Ramos (cell line): ENCODE data around the gene TSPAN3.

ENCODE experiments used
- in situ Hi-C: fragments of 300-500 bp; cut with MboI; formaldehyde crosslinking; loops from one replicate; pipeline ENCODE4 v1.14.3; 2022; ENCODE audit warnings: low sequenced_read_pairs; ENCODE audit not compliant: unreplicated experiment

Gene TSPAN3

DNA sequence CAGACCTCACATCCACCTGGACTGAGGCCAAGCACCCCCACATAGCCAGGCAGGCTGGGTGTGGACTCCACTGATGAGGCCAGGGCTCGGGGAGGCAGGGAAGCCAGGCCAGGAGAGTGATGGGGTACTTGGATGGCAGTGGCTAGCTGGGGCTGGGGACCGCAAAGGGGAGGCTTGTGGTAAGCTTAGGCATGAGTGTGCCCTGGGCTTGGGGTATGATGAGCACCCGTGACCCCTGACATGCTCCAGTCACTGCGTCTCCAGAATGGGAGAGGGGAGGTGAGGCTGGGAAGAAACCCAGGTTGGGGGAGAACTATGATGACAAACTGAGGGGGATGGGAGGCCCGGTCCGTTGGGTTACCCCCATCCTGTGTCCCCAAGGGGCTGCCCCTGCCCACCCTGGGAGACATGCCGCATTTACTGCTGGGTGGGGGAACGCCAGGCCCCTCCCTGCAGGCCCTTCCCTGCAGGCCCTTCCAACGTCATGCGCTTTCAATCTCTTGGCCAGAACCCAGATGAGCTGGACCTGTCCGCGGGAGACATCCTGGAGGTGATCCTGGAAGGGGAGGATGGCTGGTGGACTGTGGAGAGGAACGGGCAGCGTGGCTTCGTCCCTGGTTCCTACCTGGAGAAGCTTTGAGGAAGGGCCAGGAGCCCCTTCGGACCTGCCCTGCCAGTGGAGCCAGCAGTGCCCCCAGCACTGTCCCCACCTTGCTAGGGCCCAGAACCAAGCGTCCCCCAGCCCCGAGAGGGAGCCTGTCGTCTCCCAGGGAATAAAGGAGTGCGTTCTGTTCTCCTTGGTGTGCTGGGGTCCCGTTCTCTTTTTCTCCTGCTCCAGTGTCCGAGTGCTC is 34.1 kb downstream of the TSPAN3 start:
- in situ Hi-C loops: no loop called here

DNA sequence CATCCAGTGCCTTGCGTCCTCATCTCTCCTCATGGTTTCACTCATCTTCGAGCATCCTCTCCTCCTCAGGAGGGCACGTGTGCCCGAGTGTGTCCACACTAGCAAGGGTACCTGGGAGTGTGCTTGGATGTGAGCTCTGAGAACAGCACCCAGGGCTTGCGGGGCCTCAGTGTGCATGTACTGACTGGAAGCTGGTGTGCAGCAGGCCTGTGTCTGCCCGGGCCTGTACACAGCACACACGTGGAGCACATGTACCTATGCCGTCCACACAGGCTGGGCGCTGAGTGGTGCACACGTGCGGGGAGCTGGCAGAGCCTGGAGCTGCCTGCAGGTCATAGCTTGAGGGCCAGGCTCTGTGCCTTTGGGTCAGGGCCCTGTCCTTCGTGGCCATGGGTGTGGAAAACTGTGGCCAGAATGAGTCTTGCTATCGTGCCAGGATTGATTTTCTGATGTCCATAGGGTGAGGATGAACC is 34.9 kb downstream of the TSPAN3 start:
- in situ Hi-C loops: no loop called here

DNA sequence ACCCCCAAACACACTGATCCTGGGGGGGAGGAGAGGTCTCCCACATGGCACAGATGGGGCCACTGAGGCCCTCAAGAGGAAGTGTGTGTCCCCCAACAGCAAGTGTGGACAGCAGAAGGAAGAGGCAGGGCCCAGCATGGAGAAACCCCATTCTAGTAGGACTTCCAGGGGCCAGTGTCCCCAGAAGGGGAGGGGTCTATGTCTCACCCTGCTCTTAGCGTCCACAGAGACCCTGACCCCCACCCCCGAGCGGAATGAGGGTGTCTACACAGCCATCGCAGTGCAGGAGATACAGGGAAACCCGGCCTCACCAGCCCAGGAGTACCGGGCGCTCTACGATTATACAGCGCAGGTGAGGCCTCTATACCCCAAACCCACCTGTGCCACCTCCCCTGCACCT is 35.3 kb downstream of the TSPAN3 start:
- in situ Hi-C loops: no loop called here

DNA sequence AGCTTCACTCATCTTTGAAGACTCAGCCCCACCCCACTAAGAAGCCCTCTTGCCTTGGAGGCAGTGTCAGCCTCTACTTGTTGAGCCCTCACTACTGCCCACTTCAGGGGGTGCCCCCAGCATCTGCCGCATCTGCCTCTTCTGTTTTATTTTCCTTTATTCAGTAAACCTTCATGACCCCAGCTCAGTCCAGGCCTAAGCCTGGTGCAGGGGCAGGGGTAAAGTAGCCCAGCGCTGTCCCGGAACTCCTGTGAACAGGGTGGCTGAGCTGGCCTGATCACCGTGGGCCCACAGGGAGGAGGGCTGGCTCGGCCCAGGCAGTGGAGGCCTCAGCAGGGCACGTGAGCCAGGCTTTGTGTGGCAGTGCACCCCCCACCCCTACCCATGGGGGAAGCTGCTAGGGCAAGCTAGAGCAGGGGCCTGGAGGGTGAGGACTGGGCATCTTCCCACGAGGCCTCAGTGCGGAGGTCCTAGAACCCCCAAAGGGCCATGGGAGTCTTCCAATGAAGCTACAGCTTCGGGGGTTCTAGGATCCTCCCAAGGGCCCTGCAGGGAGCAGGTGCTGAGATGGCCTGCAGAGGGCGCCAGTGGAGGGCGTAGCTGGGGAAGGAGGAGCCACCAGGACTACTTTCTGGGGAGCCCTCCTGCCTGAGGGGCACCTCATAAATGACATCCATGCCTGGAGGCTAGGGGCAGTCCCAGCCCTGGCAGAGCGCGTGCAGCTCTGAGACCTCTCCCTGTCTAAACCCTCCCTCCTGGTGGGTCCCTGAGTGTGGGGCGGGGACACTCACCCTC is 36.0 kb downstream of the TSPAN3 start:
- in situ Hi-C loops: no loop called here

DNA sequence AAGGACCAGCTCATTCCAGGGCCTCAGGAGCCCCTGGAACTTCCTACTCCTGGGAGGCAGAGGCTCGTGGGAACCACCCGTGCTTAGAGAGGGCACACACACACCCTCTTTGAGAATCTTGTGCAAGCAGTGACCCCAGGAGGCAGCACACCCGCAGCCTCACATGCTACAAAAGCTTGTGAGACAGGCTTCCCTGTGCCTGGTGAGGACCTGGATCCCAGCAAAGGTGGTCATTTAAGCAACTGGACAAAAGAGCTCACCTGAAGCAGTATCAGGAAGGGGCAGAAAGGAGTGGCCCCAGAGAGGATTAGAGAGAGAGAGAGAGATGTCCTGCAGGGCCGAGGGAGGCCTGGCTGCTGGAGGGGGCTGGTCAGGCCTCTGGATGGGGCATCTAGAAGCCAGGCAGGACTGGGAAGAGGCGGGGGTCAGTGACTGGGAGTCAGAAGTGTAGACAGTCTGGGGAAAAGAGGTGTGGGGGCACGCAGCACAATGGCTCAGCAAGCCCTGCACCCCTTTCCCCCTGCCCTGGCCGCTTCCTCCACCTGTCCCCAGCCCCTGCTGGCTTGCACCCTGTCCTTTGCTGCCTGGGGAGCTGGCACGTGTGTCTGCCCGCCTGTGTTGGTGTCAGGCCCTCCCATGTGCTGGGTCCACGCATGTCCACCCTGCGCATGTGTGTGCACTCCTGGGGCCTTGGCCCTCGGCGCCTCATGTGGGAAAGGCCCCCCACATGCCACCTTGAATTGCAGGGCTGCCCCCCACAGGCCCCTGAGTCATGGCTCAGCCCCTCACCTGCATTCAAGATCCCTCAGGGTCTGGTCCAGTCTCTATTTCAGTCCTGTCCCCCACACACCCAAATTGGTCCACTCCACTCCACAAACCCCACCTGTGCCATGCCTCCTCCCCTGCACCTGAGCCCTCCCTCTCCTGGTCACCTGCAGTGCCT is 36.9 kb downstream of the TSPAN3 start:
- in situ Hi-C loops: no loop called here

DNA sequence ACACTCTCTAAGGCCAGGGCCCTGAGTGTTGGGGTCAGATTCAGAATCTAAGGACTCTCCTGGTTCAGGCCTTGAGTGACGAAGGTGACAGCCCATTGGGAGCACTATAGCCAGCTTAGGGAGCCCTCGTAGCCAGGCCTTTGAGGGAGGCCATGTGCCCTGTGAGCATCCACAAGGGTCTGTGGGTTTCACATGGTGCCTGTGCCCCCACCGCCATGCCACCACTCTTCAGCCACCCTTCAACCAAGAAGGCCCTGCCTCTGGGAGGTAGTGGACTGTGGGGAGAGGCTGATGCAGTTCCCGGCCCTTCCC is 37.5 kb downstream of the TSPAN3 start:
- in situ Hi-C loops: no loop called here

DNA sequence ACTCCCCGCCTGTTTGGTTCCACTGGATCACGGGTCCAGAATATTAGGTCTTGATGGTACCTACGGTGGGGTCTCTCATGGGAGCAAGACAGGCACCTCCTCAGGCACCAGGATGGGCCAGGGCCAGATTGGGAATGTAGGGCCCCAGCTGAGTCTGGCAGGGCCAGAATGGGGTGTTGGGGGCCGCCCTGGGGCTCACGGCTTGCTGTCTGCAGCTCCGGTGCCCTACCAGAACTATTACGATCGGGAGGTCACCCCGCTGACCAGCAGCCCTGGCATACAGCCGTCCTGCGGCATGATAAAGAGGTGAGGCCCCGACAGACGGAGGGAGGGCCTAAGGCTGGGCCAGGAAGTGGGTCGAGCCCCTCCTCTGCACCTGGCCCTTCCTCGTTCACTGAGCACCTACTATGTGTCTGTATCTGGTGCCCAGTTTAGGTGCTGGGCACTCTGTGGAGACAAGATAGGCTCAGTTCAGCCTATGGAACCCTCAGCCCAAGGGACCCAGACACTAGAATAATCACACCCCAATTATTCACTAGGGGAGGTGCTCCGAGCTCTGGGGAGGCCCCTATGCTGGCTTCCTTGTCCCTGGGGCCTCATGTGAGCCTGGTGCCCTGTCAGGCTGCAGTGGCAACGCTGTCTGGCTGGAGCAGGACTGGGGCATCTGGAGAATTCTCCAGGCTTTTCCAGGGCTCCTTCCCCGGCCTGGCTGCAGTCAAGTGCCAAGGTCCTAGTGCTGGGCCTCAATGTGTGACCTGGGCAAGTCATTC is 38.1 kb downstream of the TSPAN3 start:
- in situ Hi-C loops: no loop called here

DNA sequence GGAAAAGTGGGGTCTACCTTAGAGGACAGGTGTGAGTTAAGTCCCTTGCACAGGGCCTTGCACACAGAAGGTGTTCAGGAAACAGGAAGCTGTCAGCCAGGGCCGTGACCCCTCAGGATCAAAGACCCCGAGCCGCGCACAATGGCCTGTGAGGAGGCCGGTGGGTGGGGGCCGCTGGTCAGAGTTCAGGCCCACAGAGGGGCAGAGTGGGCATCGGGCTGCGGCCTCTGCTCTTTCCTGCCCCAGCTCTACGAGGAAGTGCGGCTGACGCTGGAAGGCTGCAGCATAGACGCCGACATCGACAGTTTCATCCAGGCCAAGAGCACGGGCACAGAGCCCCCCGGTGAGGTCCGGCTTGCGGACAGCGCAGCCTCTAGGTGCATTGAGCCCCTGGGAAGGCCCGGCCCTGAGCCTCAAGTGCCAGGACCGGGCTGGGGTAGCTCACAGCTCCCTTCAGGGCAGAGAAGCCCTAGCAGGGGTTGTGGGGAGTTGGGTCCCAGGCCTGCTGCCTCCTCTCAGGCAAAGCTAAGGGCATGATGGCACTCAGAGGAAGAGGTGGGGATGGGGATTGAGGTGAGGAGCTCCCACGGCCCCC is 38.8 kb downstream of the TSPAN3 start:
- in situ Hi-C loops: no loop called here

DNA sequence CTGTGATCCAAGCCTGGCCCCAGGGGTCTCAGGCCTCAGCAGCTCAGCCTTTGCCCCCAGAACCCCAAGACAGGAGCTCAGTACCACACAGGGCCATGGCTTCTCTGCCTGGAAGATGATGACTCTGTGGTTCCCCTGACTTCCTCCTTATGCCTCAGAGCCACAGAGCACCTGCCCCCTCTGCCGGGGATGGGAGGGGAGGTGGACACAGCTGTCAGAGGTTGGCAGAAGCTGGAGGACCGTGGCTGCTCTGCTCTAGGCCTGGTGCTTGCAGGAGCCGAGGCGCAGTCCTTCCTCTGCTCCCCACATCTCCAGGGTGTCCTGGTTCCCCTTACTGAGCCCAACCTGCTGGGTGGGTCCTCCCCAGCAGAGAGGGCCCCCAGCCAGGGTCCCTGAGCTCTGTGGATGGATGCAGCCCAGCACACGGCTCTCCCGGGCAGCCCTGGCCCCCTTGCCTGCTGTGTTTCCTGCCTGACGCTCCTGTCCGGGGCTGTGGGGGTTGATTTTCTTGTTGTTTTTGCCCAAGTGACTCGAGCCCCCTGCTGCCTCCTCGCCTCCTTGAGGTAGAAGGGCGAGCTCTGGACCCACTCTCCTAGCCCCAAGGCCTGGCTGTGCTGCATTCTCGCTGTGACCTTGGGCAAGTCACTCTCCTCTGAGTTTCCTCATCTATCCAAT is 39.4 kb downstream of the TSPAN3 start:
- in situ Hi-C loops: no loop called here

DNA sequence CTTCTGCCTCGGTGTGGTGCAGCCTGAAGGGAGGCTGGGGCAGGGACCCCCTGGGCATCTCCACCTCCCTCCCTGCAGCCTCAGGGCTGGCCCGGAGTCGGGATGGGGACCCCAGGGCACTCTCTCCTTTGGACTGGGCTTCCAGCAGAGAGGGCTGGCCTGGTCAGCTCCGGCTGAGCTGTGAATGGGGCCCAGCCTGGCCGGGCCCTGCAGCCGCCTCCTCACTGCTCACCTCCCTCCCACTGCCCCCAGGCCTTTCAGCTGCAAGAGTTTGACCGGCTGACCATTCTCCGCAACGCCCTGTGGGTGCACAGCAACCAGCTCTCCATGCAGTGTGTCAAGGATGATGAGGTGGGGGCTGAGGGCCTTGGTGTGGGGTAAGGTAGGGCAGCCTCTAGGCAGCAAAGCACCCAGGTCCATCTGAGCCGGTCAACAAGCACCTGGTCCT is 40.0 kb downstream of the TSPAN3 start:
- in situ Hi-C loops: no loop called here

DNA sequence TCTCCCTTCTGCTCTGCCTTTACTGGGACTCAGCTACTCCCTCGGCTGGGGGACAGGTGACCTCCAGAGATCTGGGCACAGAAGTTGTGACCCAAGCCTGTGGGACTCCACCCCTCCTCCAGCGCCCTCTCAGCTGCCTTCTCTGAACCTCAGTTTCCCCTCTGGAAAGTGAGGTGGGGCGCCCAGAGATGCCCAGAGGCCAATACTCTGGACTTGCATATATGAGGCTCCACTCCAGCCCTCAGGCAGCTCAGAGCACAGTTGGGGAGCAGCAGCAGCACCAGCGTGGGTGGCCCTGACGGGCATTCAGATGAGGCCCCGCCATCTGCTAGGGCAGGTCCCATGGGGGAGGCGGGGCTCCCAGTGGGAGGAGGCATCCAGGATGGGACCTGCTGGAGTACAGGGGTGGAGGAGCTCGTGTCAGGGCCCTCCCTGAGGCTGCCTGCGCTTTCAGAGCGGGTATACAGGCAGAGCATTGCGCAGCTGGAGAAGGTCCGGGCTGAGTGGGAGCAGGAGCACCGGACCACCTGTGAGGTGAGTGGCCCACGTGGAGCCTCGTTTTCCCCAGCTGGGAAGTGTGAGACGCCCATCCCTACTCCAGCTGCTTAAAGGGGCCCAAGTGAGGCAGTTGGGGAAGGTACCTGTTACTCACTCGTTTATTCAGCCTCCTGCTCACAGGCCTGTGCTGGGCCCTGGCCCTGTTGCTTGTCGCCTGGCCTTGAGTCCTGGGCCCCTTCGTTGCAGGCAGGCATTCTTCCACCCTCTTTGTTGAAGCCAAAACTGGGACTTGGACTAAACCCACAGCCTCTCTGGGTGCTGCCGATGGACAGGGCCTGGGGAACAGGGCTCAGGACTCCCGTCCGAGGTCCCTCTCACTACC is 40.6 kb downstream of the TSPAN3 start:
- in situ Hi-C loops: no loop called here

DNA sequence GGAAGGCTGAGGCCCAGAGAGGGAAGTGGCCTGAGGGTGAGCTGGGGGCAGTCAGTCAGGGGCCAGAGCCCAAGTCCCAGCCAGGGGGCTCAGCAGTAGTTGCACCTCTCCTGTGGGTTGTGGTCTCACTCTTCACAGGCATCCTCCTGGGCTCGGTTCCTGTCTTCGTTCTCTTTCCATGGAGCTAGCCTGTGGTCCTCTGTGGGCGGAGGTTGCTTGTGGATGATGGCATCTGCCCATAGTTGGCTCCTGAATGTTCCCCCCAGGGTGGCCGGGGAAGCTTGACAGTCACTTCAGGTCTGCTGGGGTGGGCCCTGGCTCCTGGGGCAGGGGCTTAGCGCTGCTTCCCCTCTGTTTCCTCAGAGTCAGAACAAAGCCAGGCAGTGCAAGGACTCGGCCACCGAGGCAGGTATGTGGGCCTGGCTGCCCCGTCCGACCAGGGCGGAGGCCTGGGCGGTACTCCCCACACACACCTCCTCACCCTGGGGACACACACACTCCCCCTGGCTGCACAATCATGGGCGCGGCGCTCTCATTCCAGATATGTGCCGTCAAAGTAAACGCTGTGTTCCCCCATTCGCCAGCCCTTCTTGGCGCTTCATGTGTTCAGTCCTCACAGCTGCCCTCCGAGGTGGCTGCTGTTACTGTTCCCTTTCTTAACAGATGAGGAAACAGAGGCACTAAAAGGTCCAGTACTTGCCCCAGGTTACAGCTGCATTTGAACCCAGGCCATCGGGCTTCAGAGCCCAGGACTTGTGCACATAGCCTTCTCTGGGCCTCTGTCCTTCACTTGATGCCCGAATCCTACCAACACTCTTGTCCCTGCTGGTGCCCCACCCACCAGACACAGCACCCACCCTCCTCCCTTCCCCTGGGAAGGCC is 41.5 kb downstream of the TSPAN3 start:
- in situ Hi-C loops: no loop called here

DNA sequence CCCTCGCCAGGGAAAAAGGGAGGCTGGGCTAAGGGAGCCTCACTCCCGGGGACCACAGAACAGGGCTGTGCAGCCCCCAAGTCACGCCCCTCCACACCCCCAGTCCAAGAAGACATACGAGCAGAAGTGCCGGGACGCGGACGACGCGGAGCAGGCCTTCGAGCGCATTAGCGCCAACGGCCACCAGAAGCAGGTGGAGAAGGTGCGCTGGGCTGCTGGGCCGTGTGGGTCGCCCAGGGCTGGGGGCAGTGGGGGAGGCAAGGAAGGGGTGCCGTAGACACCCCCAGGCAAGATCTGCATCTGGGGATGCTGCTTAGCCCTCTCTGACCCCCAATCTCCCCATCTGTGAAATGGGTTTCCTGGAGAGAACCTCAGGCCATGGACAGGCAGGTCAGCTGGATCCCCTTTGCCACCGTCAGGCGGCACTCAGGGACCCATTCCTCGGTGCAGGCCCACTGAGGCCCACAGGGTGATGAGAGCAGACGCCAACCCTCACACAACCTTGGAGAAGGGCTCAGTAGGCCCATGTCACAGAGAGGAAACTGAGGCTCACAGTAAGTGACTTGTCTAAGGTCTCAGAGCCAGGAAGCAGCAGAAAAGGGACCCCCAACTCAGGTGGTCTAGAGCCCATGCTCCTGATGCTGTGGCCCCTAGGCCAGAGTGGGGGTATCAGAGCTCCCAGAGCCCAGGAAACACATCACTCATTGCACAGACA is 42.3 kb downstream of the TSPAN3 start:
- in situ Hi-C loops: no loop called here

DNA sequence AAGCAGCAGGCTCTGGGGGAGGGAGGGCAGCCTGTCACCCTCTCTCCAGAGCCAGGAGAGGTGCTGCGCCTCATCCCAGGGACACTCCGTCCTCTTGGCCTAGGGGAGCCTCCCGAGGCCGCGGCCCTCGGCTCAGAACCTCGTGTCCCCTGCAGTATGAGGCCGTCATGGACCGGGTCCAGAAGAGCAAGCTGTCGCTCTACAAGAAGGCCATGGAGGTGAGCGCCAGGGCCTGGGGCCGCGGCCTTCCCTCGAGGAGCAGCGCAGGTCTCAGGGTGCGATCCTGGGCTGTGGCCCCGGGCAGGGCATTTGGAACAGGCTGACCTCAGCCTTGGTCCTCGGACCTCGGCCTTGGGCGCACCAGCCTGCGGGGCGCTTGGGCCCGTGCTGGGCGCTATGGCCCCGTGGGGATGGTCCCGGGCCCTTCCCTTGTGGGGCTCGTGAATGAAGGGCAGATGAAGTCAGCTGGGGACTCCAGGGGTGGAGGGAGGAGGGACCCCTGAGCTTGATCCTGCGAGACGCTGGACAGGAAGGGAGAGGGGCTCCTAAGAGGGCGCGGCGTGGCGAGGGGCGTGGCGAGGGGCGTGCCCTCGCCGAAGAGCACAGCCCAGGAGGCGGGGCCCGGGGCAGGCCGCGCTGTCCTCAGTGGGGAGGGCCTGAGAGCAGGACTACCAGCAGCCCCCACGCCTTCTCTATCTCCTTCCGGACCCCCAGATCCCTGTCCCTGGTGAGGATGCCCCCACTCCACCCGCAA is 43.0 kb downstream of the TSPAN3 start:
- in situ Hi-C loops: no loop called here

DNA sequence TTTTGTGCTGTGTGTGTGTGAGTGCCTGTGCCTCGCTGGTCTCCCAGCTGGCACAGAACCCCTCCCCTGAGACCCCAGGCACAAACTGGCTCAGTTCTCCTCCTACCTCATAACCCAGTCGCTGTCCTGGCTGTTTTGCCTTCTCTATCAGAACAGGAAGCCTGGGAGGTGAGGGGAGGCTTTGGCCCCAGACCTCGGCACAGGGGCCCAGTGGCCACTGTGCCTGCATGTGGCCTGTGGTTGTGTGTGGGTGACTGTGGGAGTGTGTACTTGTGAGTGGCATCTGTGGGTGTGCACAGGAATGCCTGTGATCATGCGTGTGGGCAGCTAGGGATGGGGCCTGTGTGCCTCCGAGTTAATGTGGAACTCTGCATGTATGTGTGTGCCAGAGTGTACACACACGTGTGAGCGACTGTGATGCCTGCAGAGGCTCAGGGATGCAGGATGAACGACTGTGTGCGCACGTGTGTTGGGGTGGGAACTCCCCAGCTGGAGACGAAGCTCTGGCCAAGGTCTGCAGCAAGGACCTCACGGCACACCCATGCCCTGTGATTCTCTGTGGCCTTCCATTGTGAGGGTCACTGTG is 43.7 kb downstream of the TSPAN3 start:
- in situ Hi-C loops: no loop called here
